ENCODE measurements around the gene ATP13A5.

DNA sequence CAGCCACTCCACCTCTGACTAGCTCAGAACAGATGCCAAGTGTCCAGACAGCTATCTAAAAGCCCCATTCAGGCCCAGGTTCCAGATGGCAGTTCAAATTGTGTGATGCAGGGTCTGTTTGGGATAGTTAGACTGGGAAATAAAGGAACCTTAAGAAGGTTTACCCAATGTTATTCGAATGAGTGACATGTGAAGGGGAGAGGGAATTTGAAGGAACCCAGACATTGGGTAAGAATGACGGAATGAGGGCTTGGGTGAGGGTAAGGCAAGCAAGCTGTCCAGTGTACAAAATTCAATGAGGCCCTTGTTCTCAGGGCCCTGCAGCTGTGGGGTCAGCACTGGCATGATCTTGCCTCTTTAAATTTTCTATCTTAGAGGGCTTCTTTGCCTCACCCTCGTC, 34.1 kb downstream of the ATP13A5 start:
- no peak for TF ChIP-seq POLR2AphosphoS5 (IDR thresholded peaks at IDR 0.05; ENCODE audit: insufficient read depth in 1 of 2, low read depth in 1 of 2)
- TF ChIP-seq, protein P1, sequence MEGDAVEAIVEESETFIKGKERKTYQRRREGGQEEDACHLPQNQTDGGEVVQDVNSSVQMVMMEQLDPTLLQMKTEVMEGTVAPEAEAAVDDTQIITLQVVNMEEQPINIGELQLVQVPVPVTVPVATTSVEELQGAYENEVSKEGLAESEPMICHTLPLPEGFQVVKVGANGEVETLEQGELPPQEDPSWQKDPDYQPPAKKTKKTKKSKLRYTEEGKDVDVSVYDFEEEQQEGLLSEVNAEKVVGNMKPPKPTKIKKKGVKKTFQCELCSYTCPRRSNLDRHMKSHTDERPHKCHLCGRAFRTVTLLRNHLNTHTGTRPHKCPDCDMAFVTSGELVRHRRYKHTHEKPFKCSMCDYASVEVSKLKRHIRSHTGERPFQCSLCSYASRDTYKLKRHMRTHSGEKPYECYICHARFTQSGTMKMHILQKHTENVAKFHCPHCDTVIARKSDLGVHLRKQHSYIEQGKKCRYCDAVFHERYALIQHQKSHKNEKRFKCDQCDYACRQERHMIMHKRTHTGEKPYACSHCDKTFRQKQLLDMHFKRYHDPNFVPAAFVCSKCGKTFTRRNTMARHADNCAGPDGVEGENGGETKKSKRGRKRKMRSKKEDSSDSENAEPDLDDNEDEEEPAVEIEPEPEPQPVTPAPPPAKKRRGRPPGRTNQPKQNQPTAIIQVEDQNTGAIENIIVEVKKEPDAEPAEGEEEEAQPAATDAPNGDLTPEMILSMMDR (IDR thresholded peaks at IDR 0.05) = no peak

All from vagina (tissue), 2 donors.